GM06990 (cell line): ENCODE data around the gene TNFSF15.

Experiments used
- DNase-seq: peaks from one replicate; pipeline ENCODE4 v3.0.0-alpha.2; 2011; ENCODE audit not compliant: insufficient read length; ENCODE audit errors: extremely low read depth
- H3K27me3 ChIP-seq: replicated peaks from 2 replicates; pipeline ENCODE4 v1.6.0; 2011; ENCODE audit warnings: low read length; ENCODE audit not compliant: control insufficient read depth, insufficient read depth
- H3K36me3 ChIP-seq: 2 replicates; pipeline ENCODE4 v1.5.1; 2011; ENCODE audit warnings: low read length; ENCODE audit not compliant: control insufficient read depth, insufficient read depth
- H3K4me3 ChIP-seq: replicated peaks from 2 replicates; pipeline ENCODE4 v1.5.1; 2011; ENCODE audit warnings: low read depth, mild to moderate bottlenecking, control low read depth, low read length
- TF ChIP-seq, protein P1 (sequence below): IDR thresholded peaks from 2 replicates; pipeline ENCODE4 v1.5.1; 2011; ENCODE audit warnings: low read length, control low read depth, mild to moderate bottlenecking, inconsistent platforms; ENCODE audit not compliant: insufficient read depth, poor library complexity, severe bottlenecking

The TNFSF15 gene

DNA sequence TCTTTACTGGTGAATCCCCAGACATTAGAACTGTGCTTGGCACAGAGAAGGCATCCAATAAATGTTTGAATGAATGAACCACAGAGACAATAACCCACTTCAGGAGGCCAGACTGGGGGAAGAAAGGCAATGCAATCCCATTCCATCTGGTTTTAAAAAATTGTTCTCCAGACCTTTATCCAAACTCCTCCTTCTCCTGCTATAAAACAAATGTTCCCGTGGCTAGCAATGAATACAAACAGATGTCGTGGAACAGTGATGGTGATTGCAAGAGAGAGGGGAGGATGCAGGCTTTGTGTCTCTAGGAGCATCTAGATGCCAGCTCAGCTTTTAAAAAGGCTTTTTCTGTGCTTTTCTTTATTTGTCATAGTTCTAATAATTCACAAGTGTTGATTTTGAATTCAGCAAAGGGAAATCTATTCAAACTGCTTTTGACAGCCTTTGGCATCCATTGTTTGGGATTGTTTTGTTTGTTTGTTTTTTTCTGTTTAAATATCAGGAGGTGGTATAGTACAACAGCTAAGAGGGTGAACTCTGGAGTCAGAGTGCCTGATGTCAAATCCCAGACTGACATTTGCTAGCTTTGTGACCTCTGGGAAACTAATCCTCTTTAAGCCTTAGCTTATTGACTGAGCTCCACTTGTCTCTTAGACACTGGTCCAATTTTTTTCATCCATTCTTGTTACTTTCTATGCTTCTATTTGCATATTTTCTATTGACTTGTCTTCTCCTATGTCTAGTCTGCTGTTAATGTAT, 59.1 kb downstream of the TNFSF15 start:
- no peak for DNase-seq
- TF ChIP-seq, protein P1, sequence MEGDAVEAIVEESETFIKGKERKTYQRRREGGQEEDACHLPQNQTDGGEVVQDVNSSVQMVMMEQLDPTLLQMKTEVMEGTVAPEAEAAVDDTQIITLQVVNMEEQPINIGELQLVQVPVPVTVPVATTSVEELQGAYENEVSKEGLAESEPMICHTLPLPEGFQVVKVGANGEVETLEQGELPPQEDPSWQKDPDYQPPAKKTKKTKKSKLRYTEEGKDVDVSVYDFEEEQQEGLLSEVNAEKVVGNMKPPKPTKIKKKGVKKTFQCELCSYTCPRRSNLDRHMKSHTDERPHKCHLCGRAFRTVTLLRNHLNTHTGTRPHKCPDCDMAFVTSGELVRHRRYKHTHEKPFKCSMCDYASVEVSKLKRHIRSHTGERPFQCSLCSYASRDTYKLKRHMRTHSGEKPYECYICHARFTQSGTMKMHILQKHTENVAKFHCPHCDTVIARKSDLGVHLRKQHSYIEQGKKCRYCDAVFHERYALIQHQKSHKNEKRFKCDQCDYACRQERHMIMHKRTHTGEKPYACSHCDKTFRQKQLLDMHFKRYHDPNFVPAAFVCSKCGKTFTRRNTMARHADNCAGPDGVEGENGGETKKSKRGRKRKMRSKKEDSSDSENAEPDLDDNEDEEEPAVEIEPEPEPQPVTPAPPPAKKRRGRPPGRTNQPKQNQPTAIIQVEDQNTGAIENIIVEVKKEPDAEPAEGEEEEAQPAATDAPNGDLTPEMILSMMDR, result no peak
- Histone ChIP-seq H3K36me3 (no peaks in the 10 kb centered on the region), H3K4me3 (no peak overlapping the region), H3K27me3 (peaks cover 1% of the 10 kb centered on the region; the same call in 1 of the 2 replicates)

DNA sequence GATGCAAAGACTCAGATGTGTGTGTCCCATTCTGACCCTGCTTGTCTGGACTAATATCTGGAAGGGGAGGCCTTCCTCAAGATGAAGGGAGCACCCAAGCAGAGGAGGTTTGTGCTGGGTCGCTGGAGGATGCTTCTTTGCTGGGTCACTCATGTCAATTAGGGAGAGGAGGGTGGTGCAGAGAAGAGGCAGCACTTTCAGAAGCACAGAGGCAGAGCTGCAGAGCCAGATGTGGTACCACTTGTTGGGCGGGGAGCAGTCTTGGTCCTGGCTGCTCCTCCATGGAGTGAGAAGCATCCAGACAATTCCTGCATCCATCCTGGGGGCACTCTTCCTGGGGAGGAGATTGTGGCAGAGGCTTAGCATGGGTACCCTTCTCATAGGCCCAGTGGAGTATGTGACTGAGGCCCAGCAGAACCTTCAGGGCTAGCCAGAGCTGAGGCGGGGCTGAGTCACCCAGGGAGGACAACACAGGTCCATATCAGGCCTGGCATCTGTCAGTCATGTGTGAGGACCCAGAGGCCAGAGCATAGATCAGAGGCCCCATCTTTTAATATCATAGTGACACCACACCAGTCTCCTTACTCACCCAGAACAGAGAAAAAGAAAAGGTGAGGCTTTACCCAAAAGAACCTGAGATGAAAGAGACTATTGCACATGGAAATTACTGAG, 59.8 kb downstream of the TNFSF15 start:
- DNase-seq, result no peak
- no peak overlapping the region for H3K4me3 ChIP-seq
- TF ChIP-seq, protein P1, result no peak
- H3K27me3 ChIP-seq, result peaks cover 1% of the 10 kb centered on the region; the same call in 1 of the 2 replicates
- H3K36me3 ChIP-seq, result no peaks in the 10 kb centered on the region

DNA sequence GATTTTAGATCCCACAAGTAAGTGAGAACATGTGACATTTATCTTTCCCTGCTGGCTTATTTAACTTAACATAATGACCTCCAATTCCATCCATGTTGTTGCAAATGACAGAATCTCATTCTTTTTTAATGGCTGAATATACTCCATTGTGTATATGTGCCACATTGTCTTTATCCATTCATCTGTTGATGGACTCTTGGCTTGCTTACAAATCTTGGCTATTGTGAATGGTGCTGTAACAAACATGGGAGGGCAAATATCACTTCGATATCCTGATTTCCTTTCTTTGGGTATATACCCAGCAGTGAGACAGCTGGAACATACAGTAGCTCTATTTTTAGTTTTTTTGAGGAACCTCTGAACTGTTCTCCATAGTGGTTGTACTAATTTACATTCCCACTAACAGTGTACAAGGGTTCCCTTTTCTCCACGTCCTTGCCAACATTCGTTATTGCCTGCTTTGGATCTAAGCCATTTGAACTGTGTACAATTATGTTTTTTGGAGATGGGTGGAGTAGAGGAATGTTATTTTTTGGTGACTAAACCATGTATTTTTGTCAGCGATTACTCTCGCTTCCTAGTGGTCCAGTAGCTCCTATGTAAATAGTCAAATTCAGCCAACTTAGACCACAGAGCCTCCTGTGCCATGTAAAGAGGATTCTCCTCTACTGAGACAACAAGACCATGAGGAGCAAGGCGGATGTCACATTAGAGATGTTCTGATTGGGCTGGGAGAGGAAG, 60.6 kb downstream of the TNFSF15 start:
- Histone ChIP-seq H3K4me3 (no peak overlapping the region), H3K27me3 (peaks cover 1% of the 10 kb centered on the region; the same call in 1 of the 2 replicates), H3K36me3 (no peaks in the 10 kb centered on the region)
- DNase-seq, result no peak
- TF ChIP-seq, protein P1, result no peak

DNA sequence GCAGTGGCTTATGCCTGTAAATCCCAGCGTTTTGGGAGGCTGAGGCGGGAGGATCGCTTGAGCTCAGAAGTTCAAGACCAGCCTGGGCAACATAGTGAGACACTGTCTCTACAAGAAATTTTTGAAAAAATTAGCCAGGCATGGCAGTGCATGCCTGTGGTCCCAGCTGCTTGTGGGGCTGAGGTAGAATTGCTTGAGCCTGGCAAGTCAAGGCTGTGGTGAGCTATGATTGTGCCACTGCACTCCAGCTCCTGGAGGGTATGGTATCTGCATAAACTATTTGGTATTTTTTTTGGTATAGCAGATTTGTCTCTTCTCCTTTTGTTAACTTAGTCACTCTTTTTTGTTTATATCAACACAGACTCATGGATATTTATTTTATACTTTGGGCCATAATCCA, 62.4 kb downstream of the TNFSF15 start:
- TF ChIP-seq, protein P1, result no peak
- no peak overlapping the region for H3K4me3 ChIP-seq
- no peak for DNase-seq

DNA sequence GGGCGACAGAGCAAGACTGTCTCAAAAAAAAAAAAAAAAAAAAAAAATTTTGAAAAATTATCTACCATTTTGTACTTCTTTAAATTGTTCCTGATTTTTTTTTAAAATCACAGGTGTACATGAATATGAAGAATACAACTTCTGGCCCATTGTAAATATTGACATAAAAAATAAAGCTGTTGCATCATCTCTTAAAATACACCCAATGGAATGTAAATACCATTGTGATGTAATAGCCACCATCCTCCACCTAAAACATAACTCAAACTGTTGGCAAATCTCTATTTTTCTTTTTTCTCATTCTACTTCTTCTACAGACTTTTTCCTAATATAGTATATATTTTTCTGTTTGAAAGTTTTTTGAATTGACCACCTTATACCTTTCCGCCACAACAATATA, 62.9 kb downstream of the TNFSF15 start:
- Histone ChIP-seq H3K4me3 (no peak overlapping the region), H3K36me3 (no peaks in the 10 kb centered on the region), H3K27me3 (peaks cover 1% of the 10 kb centered on the region; the same call in 1 of the 2 replicates)
- TF ChIP-seq, protein P1, result no peak
- DNase-seq, result no peak

More for the DNA sequence above, 62.4 kb downstream of the TNFSF15 start:
- peaks cover 1% of the 10 kb centered on the region; the same call in 1 of the 2 replicates for H3K27me3 ChIP-seq
- no peaks in the 10 kb centered on the region for H3K36me3 ChIP-seq
